GM21529 (cell line): ENCODE data around the gene MDH1.
A peak's percentile ranks its signal among the peaks of the same experiment; 100 is the strongest.
"Not testable (repeated sequence)": the region's sequence is repeated elsewhere in the genome, so short reads cannot be mapped to it uniquely, and the experiment has no call there.

Experiments used
- ATAC-seq: cut with Tn5 transposase; IDR thresholded peaks from one replicate; pipeline ENCODE4 v1.9.1; 2021; ENCODE audit not compliant: unreplicated experiment

The MDH1 gene

DNA sequence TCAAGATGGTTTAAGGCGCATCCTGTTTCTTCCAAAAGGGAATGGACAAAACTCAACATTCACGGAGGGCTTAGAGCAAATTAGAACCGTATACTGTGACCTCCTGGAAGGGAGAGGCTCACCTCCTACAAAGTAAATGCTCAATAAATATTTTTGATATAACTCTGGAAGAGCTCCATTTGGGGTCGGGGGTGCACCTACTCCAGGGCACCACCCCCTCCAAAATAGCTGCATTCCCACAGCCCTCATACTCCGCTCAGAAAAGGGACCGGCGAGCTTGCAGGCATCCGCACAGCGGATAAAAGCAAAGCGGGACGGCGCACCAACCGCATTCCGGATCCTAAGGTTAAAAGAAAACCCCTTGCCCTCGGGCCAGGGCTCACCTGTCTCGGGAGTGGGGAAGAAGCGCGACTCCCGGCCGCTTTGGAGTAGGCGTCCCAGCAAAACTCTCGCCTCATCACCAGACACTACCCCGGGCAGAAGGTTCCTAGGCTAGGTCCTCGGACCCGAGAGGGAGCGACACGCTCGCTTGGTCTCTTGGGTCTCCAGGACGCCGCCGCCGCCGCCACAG, 864 bp upstream of the MDH1 start:
- no peak for ATAC-seq

DNA sequence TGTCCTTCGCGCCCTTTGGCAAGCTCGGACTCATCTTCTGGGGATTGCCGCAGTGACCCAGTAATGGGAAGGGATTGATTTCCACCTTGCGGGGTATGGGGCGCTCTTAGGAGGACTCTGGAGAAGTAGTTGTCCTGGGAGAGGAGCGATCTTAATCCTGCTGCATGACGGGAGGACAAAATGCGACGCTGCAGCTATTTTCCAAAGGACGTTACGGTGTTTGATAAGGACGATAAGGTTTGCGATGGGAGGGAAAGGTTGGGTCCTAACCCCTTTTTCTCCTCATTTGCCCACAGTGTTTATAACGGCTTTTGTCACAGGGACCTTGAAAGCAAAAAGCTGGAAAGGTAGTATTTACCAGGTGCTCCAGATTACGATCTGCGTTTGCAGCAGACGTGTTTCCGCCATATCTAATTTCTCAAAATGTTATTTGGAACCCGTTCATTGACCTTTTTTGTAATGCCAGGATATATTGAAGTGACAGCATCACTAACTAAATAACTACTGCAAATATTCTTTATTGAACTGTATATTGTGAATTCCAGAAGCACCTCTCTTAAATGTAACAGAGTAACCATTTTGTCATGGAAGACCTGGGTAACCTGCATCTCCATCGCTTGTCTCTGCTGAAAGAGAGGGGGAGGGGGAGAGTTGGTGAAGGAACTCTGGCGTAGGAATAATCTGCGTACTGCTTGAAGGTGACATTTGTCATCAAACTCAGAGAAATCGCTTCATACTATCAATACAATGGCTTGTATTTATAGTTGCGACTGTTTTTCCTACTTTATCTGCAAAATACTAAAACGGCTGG, 590 bp downstream of the MDH1 start:
- peak; percentile 13 for ATAC-seq

DNA sequence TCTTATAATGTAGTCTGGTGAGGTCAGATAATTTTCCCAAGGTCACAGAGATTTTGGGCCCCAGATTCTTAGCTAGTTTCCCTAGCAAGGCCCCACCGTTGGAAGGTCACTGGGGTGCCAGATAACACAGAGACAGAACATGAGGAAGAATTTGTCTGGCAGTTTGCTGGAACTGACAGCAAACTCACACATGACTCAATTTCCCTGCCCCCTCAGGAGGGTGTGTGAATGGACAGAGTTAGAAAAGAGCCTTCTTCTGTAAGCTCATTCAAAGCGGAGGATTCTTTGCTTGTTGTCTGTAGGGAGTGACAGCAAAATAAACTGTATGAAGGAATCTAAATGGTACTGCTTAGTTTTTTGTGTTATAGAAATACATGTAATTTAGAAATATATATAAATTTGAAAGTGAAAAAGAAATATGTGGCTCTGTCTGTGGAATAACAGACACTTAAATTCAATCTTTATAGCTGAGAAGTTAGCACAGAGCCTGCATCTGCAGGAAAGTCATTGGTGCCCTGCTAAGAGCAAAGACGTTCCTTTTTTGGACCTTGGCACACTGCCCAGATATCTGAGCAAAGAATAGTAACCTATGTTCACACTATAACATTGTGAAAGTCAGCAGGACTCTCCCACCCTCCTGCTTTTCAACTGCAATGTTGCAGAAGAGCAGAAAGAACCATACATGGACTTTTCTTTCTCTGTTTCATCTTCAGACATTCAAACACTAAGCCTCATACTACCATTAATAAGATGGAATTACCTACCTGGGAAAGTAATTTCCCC, 2.1 kb downstream of the MDH1 start:
- ATAC-seq = no peak

DNA sequence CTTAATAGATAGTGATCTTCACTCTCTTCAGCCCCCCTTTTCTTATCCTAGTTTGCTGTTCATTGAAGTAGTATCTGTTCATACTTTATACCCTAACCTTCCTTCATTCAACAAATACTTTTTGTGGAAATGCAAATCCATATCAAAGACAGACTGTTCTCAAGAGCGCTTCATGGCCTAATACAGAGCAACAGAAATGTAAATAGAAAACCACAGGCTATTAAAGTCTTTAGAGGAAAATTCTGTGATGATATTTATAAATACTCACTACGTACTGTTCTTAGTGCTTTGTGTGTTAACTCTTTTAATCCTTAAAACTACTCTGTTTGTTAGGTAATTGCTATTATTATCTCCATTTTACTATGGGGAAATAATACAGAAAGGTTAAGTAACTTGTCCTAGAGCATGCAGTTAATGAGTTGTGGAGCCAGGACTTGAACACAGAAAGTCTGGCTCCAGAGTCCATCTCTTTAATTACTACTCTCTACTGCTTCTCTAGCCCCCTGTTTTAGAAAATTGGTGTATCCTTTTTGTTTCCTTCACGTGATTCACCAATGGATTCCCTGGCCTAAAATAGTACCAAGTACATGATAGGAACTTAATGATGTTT, 2.9 kb downstream of the MDH1 start:
- no peak for ATAC-seq

DNA sequence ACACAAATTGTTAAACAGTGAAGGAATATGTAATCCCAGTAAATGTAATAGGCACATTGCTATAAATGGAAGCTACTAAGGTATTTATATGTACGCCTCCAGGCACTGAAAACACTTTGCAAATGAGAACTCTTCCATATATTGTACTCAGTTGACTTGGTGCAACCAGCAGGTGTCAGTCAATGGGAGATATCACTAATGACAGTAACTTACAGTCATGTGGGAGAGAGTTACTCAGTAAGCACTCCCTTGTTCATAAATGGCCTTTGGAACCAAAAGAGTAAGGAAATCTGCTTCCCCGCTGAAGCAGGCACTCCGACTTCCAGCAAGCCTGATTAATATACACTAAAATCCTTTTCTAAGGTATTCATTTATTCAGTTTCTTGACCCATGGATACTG, 5.9 kb downstream of the MDH1 start:
- no peak for ATAC-seq

DNA sequence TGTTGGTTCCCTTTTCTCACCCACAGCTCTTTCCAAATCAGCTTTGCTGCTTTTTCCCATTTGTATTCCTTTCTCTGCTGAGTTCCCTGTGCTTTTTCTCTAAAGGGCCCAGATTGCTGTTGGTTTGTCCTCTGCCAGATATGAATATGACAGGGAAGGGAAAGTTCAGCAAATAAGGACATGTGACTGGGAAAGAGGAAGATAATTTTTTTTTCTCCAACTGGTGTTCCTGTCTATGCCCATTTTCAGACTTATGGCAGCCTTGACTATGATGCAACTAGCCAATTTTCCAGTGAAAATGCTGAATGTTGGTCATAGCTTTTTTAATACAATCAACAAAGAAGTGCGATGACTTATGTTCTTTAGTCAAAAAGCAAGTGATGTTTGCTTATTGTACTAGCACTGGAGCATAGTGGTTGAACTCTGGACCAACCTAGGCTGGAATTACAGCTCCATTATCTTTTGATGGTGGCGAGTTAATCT, 7.7 kb downstream of the MDH1 start:
- no peak for ATAC-seq

DNA sequence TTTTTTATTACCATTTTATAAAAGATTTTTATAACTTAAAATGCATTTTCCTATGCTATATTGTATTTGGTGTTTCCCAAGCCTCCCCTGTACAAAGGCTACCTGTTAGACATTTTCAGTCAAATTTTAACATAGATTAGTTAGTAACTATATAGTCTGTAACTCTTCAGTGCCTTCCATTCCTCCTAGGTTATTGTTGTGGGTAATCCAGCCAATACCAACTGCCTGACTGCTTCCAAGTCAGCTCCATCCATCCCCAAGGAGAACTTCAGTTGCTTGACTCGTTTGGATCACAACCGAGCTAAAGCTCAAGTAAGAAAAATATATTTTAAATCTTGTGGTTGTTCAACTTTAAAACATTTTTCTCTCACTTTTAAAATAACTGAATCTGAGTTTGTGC, 10.2 kb downstream of the MDH1 start:
- no peak for ATAC-seq

DNA sequence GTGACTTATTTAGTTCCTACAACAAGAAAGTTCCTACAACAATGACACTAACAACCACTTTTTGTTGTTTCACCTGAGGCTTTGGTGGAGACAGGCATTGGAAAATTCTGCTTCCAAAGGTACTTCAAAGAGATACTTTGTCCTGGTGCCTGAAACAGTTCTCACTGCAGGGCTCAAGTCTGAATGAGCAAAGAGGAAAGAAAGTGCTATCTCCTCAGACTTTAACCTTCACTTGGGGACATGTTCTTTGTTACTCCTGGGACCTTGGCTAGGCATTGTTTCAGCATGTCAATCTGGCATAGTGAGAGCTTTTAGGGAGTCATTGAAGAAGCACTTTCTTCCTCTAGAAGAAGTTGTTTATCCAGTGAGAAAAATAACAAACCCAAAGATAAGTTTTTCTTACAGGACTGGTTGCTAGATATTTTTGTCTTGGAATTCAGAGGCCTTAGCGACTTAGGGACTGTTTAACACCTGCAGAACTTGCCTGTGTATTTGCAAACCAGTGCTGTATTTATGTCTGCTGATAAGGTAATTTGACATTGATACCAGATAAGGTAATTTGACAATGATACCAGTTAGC, 12.2 kb downstream of the MDH1 start:
- no peak for ATAC-seq

DNA sequence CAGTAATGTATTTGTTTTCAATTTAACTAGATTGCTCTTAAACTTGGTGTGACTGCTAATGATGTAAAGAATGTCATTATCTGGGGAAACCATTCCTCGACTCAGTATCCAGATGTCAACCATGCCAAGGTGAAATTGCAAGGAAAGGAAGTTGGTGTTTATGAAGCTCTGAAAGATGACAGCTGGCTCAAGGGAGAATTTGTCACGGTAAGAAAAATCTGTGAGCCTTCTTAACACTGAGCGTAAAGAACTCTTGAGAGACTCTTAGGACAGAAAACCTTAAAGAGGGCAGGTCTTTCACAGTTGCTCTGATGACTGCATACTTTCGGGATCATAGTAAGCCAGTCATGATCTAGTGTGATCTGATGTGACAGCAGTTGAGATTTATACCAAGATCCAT, 15.9 kb downstream of the MDH1 start:
- no peak for ATAC-seq

DNA sequence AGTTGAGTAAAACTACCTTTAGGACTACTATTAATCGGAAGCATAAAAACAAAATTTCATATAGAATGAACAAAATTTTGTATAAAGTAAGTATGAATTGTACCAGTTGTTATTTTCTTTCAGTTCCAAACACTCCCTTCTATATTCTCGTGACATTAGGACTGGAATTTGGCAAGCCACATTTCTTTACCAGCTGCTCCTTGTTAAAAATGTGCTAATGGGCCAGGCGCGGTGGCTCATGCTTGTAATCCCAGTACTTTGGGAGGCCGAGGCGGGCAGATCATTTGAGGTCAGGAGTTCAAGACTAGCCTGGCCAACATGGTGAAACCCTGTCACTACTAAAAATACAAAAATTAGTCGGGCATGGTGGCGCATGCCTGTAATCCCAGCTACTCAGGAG, 20.1 kb downstream of the MDH1 start:
- ATAC-seq = not testable (repeated sequence)

DNA sequence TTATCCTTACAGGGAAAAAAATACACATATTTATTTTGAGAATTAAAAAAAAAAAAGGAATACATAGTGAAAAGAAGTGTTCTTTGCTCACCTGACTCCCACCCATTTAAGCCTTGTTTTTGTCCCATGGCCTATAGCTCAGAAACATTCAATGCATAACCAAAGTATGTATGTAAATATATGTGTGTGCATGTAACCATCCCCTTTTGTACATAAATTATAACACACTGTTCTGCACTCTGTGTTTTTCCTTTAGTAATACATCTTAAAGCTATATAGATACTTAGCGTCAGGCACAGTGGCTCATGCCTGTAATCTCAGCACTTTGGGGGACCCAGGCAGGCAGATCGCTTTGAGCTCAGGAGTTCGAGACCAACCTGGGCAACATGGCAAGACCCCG, 21.8 kb downstream of the MDH1 start:
- ATAC-seq = no peak

DNA sequence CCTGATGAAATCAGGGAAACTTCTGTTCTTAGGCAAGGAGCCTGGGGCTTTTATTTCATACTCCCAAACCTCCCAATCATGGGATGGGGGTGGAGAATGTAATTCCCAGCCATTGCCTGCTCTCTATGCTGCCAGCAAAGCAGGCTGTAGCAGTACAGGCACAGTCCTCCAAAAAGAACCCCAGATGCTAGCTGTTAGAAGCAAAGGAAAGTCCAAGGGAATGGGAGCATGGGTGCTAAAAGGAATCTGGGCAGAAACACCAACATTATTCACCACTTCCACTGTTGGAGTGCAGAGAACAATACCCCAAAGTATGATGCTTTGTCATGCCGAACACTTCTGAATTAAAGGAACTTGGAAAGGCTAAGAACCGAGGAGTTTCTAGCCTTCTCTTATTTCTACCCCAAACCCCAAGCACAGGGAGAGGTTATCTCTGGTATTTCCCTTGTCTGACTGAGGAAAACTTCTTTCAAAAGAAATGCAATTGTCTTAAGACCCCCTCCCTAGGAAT, 24.7 kb downstream of the MDH1 start:
- ATAC-seq = no peak

DNA sequence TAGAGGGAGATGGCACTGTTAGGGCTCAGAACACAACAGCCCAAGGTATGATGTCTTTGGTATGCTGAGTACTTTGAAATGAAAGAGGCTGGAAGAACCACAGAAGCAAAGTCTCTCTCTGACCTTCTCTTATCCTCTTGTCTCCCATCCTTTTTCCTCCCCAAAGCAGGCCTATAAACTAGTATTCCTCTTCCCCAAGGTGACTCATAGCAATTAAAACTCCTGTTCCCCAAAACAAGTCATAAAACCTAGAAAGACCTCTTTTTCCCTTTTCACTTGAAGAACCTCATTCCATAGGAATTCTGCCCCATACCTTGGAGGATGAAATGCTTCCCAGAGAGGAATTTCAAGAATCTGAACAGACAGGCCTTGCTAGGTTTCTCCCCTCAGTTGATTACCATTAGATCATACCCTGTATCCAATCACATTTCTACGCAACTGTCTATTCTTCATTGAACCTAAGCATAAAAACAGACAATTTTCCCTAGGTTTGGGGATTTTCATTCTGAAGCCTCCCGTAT, 25.7 kb downstream of the MDH1 start:
- ATAC-seq = no peak

DNA sequence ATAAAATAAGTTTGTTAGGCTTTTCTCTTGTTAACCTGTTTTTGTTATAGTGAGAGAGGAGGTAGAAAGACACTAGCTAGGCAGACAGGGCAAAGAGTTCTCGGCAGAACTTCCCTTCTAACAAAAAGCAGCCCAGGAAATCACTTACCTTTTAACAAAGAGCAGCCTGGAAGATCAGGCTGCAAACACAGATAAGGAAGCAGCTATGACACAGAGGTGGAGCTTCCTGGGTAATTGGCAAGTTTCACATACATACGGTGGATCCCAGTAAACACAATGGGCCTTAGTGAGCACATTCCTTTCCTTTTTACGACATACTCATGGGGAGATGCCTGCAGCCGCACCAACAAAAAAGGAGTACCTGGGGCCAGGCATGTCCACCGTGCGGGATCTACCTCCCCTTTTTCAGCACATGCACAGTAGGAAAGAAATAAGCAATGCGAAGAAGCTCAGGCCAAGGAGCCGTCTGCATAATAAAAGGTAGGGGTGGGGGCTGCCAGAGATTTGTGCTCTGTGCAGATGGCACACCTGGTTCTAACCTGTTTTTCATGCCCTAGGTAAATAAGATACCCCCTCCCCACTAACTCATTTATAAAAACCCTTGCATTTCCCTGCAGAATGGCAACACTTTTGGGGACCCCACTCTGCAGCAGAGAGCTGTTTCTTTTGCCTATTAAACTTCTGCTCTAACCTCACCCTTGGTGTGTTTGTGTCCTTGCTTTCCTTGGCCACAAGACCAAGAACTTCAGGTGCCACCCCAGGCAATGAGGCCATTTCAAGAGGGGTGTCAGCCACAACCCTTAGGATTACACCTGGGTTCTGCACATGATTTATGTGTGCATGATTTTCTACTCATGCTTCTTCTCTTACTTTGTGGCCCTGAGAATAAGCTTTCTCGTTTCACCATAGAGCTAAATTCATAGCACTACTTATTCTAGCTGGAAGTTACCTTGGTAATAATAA, 26.5 kb downstream of the MDH1 start:
- ATAC-seq = no peak

DNA sequence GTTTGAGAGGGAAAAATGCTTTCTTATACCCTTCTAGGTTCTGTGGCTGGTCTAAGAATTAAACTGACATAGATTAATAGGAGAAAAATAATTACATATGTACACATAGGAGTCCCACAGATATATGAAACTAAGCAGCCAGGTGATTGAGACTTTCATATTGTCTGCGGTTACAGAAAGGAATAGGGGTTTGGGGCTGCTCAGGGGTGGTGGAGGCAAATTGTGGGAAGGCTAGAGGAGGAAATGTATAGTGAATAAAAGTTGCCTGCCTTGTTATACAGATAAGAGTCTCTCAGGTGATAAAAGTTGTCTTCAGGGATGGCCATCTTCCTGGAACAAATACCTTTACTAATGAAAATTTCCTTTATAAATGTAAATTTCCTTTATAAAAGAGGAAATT, 28.6 kb downstream of the MDH1 start:
- no peak for ATAC-seq

DNA sequence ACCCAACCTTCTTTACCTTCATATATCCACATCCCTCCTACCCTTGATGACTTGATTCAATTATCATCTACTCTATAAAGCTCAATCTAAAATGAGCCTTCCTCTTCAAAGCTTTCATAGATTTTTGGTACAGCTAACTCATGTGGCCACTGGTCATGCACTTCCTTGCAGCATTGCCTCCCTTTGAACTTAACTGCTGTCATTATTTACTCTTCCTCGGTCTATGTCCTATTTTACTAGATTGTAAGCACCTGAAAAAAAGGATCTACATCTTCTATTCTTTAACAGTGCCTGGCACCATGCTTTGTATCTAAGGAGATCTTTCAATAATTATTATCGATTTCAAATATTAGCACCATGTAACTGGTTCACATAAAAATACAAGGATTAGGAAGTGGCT, 30.6 kb downstream of the MDH1 start:
- no peak for ATAC-seq

DNA sequence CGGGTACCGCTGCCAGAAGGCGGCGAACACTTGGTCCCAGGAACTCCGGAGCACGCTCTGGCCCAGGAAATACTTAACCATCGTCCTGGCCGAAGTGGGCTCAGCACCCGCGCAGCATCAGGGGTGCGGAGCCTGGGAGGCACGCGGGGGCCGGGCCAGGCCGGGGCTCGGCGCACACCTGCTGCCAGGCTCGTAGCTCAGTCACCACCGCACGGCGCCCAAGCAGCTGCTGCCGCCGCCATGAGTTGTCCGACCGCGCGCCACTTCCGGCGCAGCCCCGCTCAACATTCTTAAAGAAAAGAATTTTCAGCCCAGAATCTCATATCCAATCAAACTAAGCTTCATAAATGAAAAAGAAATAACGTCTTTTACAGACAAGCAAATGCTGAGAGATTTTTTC, 34.0 kb downstream of the MDH1 start:
- ATAC-seq = no peak

DNA sequence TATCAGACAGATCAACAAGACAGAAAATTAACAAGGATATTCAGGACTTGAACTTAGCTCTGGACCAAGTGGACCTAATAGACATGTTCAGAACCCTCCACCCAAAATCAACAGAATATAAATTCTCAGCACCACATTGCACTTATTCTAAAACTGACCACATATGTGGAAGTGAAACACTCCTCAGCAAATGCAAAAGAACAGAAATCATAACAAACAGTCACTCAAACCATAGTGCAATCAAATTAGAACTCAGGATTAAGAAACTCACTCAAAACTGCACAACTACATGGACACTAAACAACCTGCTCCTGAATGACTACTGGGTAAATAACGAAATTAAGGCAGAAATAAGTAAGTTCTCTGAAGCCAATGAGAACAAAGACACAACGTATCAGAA, 35.0 kb downstream of the MDH1 start:
- not testable (repeated sequence) for ATAC-seq

DNA sequence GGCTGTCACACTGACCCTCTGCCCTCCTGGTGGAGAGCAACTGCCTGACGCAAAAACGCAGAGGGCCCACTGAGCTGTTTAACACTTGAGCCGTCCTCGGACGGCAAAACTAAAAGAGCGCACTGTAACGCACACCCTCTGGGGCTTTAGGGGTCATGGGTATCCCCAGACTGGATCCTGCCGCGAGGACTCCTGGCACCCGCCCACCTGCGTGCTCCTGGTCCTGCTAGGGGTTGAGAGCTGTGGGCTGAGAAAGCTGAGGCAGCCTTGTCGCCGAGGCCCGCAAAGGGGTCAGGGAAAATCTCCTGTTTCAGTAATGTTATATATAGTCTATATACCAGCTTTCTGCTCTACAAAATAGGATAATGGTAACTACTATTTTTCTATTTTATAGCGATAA, 39.1 kb downstream of the MDH1 start:
- no peak for ATAC-seq
